ENCODE results near the gene CELA3A. TPM values are rescaled to one million over a fixed set of nuclear protein-coding genes. Genes with fewer than 3 reads are reported as not detected.

Gene CELA3A
- total and polyA plus RNA-seq, 2 of the 13 experiments (the other 11 are each of a cell fraction or from before 2014, with no cell fraction given), result 0.09 TPM; not detected in 1

GRCh38 chr1:22025368-22026155, 24.1 kb downstream of the CELA3A start (continued):
- TF ChIP-seq ZNF407 (CRISPR knock-in tag; IDR thresholded peaks at IDR 0.05; ENCODE audit: not compliant biosample characterization) (no peak), ZSCAN31 (CRISPR knock-in tag; IDR thresholded peaks at IDR 0.05; ENCODE audit: low read depth) (peak; percentile 10; the same call in 1 of the 2 replicates), CSRNP1 (CRISPR knock-in tag; IDR thresholded peaks at IDR 0.05) (no peak), SMC3 (IDR thresholded peaks at IDR 0.05; ENCODE audit: low read length) (no peak), HNRNPK (IDR thresholded peaks at IDR 0.05; ENCODE audit: low read depth, low read length, poor library complexity, severe bottlenecking) (peak; percentile 51), ZNF34 (CRISPR knock-in tag; IDR thresholded peaks at IDR 0.05; ENCODE audit: borderline replicate concordance) (0 out of 2 replicates have a peak, but pooled peaks have one; percentile 46), SNRNP70 (IDR thresholded peaks at IDR 0.05; ENCODE audit: low read depth, low read length) (no peak), HMG20B (CRISPR knock-in tag; conservative IDR thresholded peaks at IDR 0.05) (no peak; the same call in 1 of the 2 replicates), ZFP90 (CRISPR knock-in tag; IDR thresholded peaks at IDR 0.05; ENCODE audit: borderline replicate concordance) (peak; percentile 63; the same call in 1 of the 2 replicates), YEATS2 (CRISPR knock-in tag; IDR thresholded peaks at IDR 0.05; ENCODE audit: borderline replicate concordance) (peak; percentile 83), ZNF317 (CRISPR knock-in tag; IDR thresholded peaks at IDR 0.05) (0 out of 2 replicates have a peak, but pooled peaks have one; percentile 44), NR3C1 (CRISPR knock-in tag; IDR thresholded peaks at IDR 0.05) (no peak), REST (IDR thresholded peaks at IDR 0.05; ENCODE audit: borderline replicate concordance in 1 of 2, low read depth in 1 of 2, low read length in 2 of 2) (no peak), HES4 (CRISPR knock-in tag; IDR thresholded peaks at IDR 0.05; ENCODE audit: borderline replicate concordance) (peak; percentile 61; the same call in 1 of the 2 replicates)
